Activated B cell treated with CpG ODN at 0.5 μM for 24 hours (primary cell): Measurements from ENCODE around the gene ARMS2. TPM values are rescaled to one million over a fixed set of nuclear protein-coding genes. Genes with fewer than 3 reads are reported as not detected.

ENCODE experiments used
- ATAC-seq: fragments of 200-7000 bp; cut with Tn5 transposase; one replicate; pipeline ENCODE4 v1.10.0; 2021; ENCODE audit warnings: low read depth, mild to moderate bottlenecking, moderate library complexity
- CTCF ChIA-PET: fragments of 350-600 bp; sonication (Branson Sonifier 250); formaldehyde crosslinking; loops from one replicate; lab custom pipeline; 2021; ENCODE audit warnings: antibody characterized with exemption; lab: Charles Lee
- POLR2A ChIA-PET: fragments of 350-600 bp; sonication (Branson Sonifier 250); formaldehyde crosslinking; loops from one replicate; lab custom pipeline; 2021; ENCODE audit warnings: antibody characterized with exemption; lab: Charles Lee
- DNase-seq: peaks from one replicate; pipeline ENCODE4 v3.0.0; 2022
- H3K27ac Mint-ChIP-seq: one replicate; pipeline ENCODE4 v1.8.0; 2020; ENCODE audit warnings: mixed read lengths
- H3K27me3 Mint-ChIP-seq: one replicate; pipeline ENCODE4 v1.8.0; 2021; ENCODE audit warnings: mixed read lengths
- H3K36me3 Mint-ChIP-seq: one replicate; pipeline ENCODE4 v1.8.0; 2021; ENCODE audit warnings: low read depth, mixed read lengths
- H3K4me1 Mint-ChIP-seq: one replicate; pipeline ENCODE4 v1.8.0; 2021; ENCODE audit warnings: mixed read lengths
- H3K4me3 Mint-ChIP-seq: one replicate; pipeline ENCODE4 v1.8.0; 2020; ENCODE audit warnings: mild to moderate bottlenecking, mixed read lengths
- H3K9me3 Mint-ChIP-seq: one replicate; pipeline ENCODE4 v1.8.0; 2020; ENCODE audit warnings: mixed read lengths
- intact Hi-C: fragments of 100-400 bp; cut with micrococcal nuclease; formaldehyde crosslinking; loops from one replicate; pipeline ENCODE4 v1.15.1; 2024
- total RNA-seq: library from RNA; stranded (reverse); gene quantifications from 2 replicates; pipeline ENCODE4 v1.2.3, GENCODE V29; 2022
- TF ChIP-seq, protein P1 (sequence below): fragments of 200-600 bp; IDR thresholded peaks from one replicate; pipeline ENCODE4 v1.8.0; 2022; ENCODE audit warnings: antibody characterized with exemption, mild to moderate bottlenecking

ARMS2 gene
- total RNA-seq, 1 donor from 2014 or later = not detected

DNA sequence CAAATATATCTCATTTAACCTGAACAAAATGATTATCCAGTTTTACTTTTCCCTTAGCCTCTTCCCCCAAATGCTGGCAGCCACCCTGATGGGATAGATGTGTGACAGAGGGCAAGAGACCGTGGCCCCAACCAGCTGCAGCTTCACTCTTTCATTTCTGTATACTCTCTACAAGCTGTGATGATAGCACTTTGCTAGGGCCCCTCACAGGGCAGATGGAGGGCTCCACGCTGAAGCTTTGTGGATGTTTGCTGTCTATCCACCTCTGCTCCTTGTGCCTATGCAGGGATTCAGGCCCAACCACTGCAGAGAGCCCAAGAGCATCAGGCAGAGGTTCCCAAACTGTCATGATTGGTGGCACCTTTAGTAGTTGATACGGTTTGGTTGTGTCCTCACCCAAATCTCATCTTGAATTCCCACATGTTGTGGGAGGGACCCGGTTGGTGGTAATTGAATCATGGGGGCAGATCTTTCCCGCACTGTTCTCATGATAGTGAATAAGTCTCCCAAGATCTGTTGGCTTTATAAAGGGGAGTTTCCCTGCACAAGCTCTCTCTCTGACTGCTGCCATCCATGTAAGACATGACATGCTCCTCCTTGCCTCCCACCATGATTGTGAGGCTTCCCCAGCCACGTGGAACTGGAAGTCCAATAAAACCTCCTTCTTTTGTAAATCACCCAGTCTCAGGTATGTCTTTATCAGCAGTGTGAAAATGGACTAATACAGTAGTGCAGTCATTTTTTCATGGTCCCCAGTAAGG lies 27.0 kb downstream of the ARMS2 start:
- H3K27me3 Mint-ChIP-seq = peaks cover 9% of the 10 kb centered on the region
- CTCF ChIA-PET = no interaction called here
- no peak overlapping the region for H3K4me3 Mint-ChIP-seq
- DNase-seq (no peak), ATAC-seq (no peak)
- H3K27ac Mint-ChIP-seq = no peak overlapping the region
- POLR2A ChIA-PET = no interaction called here
- H3K4me1 Mint-ChIP-seq = no peaks in the 10 kb centered on the region
- intact Hi-C loops = no loop called here
- no peaks in the 10 kb centered on the region for H3K36me3 Mint-ChIP-seq
- TF ChIP-seq, protein P1, sequence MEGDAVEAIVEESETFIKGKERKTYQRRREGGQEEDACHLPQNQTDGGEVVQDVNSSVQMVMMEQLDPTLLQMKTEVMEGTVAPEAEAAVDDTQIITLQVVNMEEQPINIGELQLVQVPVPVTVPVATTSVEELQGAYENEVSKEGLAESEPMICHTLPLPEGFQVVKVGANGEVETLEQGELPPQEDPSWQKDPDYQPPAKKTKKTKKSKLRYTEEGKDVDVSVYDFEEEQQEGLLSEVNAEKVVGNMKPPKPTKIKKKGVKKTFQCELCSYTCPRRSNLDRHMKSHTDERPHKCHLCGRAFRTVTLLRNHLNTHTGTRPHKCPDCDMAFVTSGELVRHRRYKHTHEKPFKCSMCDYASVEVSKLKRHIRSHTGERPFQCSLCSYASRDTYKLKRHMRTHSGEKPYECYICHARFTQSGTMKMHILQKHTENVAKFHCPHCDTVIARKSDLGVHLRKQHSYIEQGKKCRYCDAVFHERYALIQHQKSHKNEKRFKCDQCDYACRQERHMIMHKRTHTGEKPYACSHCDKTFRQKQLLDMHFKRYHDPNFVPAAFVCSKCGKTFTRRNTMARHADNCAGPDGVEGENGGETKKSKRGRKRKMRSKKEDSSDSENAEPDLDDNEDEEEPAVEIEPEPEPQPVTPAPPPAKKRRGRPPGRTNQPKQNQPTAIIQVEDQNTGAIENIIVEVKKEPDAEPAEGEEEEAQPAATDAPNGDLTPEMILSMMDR = no peak
- peaks cover 3% of the 10 kb centered on the region for H3K9me3 Mint-ChIP-seq

DNA sequence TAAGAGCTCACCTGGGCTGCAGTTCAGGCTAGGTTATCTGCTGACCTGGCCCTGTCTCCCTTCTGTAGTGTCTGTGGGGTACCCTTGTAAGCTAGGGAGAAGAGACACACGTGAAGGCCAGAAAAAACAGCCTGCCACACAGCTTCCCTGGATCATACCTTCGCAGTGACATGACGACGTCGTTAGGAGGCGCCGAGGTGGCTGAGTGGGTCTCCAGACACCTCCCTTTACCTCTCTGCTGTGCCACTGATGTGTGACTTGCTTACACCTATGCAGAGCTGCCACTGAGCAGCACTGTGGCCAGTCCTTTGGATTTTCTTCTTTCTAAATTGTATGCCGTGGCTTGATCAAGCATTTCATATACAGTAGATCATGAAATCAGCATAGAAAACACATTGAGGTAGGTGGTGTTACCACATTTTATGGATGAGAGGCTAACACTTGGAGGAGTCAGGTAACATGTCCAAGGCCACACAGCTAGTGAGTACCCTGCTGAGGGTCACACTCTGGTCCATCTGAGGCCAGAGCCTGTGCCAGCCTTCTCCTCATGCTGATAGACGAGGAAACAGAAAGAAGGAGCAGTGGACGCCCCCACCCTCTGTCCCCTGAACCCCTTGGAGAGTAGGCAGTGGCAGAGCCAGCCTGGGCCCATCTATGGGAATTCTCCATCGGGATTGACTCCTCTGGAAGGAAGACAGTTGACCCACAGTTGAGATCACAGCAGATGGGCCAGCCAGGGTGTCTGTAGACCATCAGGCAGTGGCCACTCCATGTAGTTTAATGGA lies 30.0 kb downstream of the ARMS2 start:
- no peaks in the 10 kb centered on the region for H3K4me1 Mint-ChIP-seq
- ChIA-PET POLR2A (no interaction called here), CTCF (no interaction called here)
- peaks cover 3% of the 10 kb centered on the region for H3K9me3 Mint-ChIP-seq
- ATAC-seq (no peak), DNase-seq (no peak)
- no peaks in the 10 kb centered on the region for H3K36me3 Mint-ChIP-seq
- H3K4me3 Mint-ChIP-seq = no peak overlapping the region
- peaks cover 8% of the 10 kb centered on the region for H3K27me3 Mint-ChIP-seq
- TF ChIP-seq, protein P1 = no peak
- intact Hi-C loops = no loop called here
- H3K27ac Mint-ChIP-seq = no peak overlapping the region

- CTCF ChIA-PET = no interaction called here
- POLR2A ChIA-PET = no interaction called here
- Mint-ChIP-seq H3K9me3 (peaks cover 3% of the 10 kb centered on the region), H3K4me3 (no peak overlapping the region), H3K27ac (no peak overlapping the region), H3K4me1 (no peaks in the 10 kb centered on the region), H3K27me3 (peaks cover 5% of the 10 kb centered on the region), H3K36me3 (no peaks in the 10 kb centered on the region)
- intact Hi-C loops = no loop called here
- ATAC-seq (no peak), DNase-seq (no peak)
- TF ChIP-seq, protein P1 = no peak
Observed at GRCh38 chr10:122485670-122486069, 31.2 kb downstream of the ARMS2 start.

DNA sequence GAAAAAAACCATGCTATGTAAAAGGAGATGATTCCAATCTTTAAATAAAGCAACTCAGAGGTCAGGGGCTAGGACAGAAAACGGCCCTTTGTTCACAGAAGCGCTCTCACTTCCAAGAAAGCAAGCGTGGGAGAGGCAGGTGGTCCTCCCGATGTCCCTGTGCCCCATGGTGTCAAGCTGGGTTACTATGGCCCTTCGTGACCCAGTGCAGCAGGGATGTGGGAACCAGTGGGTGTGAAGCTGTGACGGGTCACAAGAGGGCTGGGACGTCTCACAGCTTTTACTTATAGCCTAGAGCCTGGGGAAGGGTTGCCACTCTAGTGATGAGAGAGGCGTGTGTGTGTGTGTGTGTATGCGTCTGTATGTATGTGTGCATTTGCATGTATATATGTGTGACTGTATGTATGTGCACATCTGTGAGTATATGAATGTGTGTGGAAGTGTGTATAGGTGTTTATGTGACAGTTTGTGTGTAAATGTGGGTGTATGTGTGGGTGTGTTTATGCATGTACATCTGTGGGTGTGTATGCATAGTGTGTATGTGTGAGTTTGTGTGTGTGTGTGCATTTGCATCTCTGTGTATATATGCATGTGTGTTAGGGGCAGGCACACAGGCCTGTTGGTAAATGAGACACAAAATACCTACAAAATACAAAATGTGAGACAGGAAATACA lies 32.1 kb downstream of the ARMS2 start:
- intact Hi-C loops = no loop called here
- H3K36me3 Mint-ChIP-seq = no peaks in the 10 kb centered on the region
- TF ChIP-seq, protein P1 = no peak
- DNase-seq (no peak), ATAC-seq (no peak)
- no peaks in the 10 kb centered on the region for H3K4me1 Mint-ChIP-seq
- peaks cover 8% of the 10 kb centered on the region for H3K27me3 Mint-ChIP-seq
- peaks cover 3% of the 10 kb centered on the region for H3K9me3 Mint-ChIP-seq
- H3K4me3 Mint-ChIP-seq = no peak overlapping the region
- ChIA-PET CTCF (no interaction called here), POLR2A (no interaction called here)
- no peak overlapping the region for H3K27ac Mint-ChIP-seq

DNA sequence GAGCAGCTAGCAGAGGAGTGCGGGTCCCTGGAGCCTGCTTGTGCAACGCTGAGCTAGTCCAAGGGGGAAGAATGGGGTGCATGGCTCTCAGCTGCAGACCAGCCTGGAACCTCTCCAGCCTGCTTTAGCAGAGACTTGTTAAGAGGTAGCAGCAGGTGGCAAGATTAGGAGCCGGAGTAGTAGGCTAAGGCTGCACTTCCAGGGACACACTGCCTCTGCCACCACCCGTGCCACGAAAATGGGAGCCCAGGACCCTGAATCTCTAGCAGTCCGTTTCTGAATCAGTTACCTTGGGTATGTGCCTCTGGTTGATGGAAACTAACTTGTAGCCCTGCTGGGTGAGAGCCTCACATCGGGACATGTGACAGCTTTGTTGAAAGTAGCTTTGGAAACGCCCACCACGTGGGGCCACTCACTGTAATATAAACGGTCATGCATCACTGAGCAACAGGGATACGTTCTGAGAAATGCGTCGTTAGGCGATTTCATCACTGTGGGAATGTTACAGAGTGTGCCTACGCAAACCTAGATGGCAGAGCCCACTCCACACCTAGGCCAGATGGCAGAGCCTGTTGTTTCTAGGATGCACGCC lies 32.8 kb downstream of the ARMS2 start:
- DNase-seq (no peak), ATAC-seq (no peak)
- TF ChIP-seq, protein P1 = no peak
- intact Hi-C loops = no loop called here
- Mint-ChIP-seq H3K4me1 (no peaks in the 10 kb centered on the region), H3K9me3 (no peaks in the 10 kb centered on the region), H3K27ac (no peak overlapping the region), H3K36me3 (no peaks in the 10 kb centered on the region), H3K27me3 (peaks cover 9% of the 10 kb centered on the region), H3K4me3 (no peak overlapping the region)
- ChIA-PET CTCF (no interaction called here), POLR2A (no interaction called here)
